Mesenchymal stem cell (in vitro differentiated cells and primary cell): ENCODE data around the gene PHC2.

Experiments used
- DNase-seq: peaks from one replicate; pipeline ENCODE4 v3.0.0-alpha.2; 2013
- H2AFZ ChIP-seq: one replicate; pipeline ENCODE4 v1.6.1; 2013; ENCODE audit warnings: low read depth, mild to moderate bottlenecking, control low read depth, inconsistent platforms, low read length, moderate library complexity
- H2AK5ac ChIP-seq: 2 replicates; pipeline ENCODE4 v1.6.1; 2013; ENCODE audit warnings: low read length, moderate library complexity, mild to moderate bottlenecking, inconsistent platforms; ENCODE audit not compliant: severe bottlenecking
- H2BK120ac ChIP-seq: one replicate; pipeline ENCODE4 v1.6.1; 2013; ENCODE audit warnings: low read depth, mild to moderate bottlenecking, inconsistent platforms, low read length, moderate library complexity
- H2BK12ac ChIP-seq, 2 experiments: one replicate each; pipeline ENCODE4 v1.6.1; 2013; ENCODE audit warnings: inconsistent platforms in 2 of 2, low read length in 2 of 2, mild to moderate bottlenecking in 2 of 2, moderate library complexity in 2 of 2, control low read depth in 1 of 2
- H2BK15ac ChIP-seq: one replicate; pipeline ENCODE4 v1.6.1; 2013; ENCODE audit warnings: mild to moderate bottlenecking, low read depth, inconsistent platforms; ENCODE audit not compliant: poor library complexity, severe bottlenecking
- H2BK5ac ChIP-seq: 2 replicates; pipeline ENCODE4 v1.6.1; 2013; ENCODE audit warnings: low read depth, mild to moderate bottlenecking, low read length, control low read depth, inconsistent platforms; ENCODE audit not compliant: poor library complexity, severe bottlenecking
- H3K14ac ChIP-seq, 2 experiments: one replicate each; pipeline ENCODE4 v1.6.1; 2013; ENCODE audit warnings: inconsistent platforms in 2 of 2, low read length in 2 of 2, control low read depth in 1 of 2, mild to moderate bottlenecking in 1 of 2, moderate library complexity in 1 of 2
- H3K18ac ChIP-seq, 2 experiments: one replicate each; pipeline ENCODE4 v1.6.1; 2013; ENCODE audit warnings: inconsistent platforms in 2 of 2, low read length in 2 of 2, control low read depth in 1 of 2, low read depth in 1 of 2, mild to moderate bottlenecking in 1 of 2
- H3K23ac ChIP-seq, 2 experiments: one replicate each; pipeline ENCODE4 v1.6.1; 2013; ENCODE audit warnings: inconsistent platforms in 2 of 2, low read length in 2 of 2, mild to moderate bottlenecking in 2 of 2, moderate library complexity in 2 of 2, control low read depth in 1 of 2
- H3K27ac ChIP-seq: 2 replicates; pipeline ENCODE4 v1.5.1; 2013; ENCODE audit warnings: mild to moderate bottlenecking, moderate library complexity, low read length, control low read depth, inconsistent platforms; ENCODE audit not compliant: poor library complexity, severe bottlenecking
- H3K27me3 ChIP-seq, 2 experiments: 2 replicates each; pipeline versions ENCODE4 v1.6.1 to v1.7.0; 2013; ENCODE audit warnings: low read length in 2 of 2, mild to moderate bottlenecking in 2 of 2, moderate library complexity in 2 of 2, control low read depth in 1 of 2, inconsistent platforms in 1 of 2; ENCODE audit not compliant: control insufficient read depth in 1 of 2, insufficient read depth in 1 of 2
- H3K36me3 ChIP-seq, 2 experiments: 2 replicates each; pipeline versions ENCODE4 v1.6.1 to v1.7.0; 2013; ENCODE audit warnings: low read length in 2 of 2, control low read depth in 1 of 2, inconsistent platforms in 1 of 2, low read depth in 1 of 2, mild to moderate bottlenecking in 1 of 2; ENCODE audit not compliant: insufficient read depth in 2 of 2, control insufficient read depth in 1 of 2
- H3K4ac ChIP-seq, 2 experiments: one replicate each; pipeline ENCODE4 v1.6.1; 2013; ENCODE audit warnings: inconsistent platforms in 2 of 2, low read length in 2 of 2, mild to moderate bottlenecking in 2 of 2, moderate library complexity in 2 of 2, control low read depth in 1 of 2, low read depth in 1 of 2
- H3K4me1 ChIP-seq: 2 replicates; pipeline ENCODE4 v1.6.1; 2013; ENCODE audit warnings: low read depth, low read length, control low read depth; ENCODE audit not compliant: control insufficient read depth, insufficient read depth
- H3K4me2 ChIP-seq: 2 replicates; pipeline ENCODE4 v1.6.1; 2013; ENCODE audit warnings: low read length, mild to moderate bottlenecking, inconsistent platforms; ENCODE audit not compliant: poor library complexity, severe bottlenecking
- H3K4me3 ChIP-seq, 2 experiments: 2 replicates each; pipeline versions ENCODE4 v1.5.1 to v1.7.0; 2013; ENCODE audit warnings: low read length in 2 of 2, mild to moderate bottlenecking in 2 of 2, control low read depth in 1 of 2, low read depth in 1 of 2; ENCODE audit not compliant: insufficient read depth in 1 of 2
- H3K79me1 ChIP-seq: replicated peaks from 2 replicates; pipeline ENCODE4 v1.6.1; 2013; ENCODE audit warnings: mild to moderate bottlenecking, control low read depth, low read length, inconsistent platforms; ENCODE audit not compliant: poor library complexity, severe bottlenecking
- H3K9ac ChIP-seq: 2 replicates; pipeline ENCODE4 v1.7.0; 2013; ENCODE audit warnings: mild to moderate bottlenecking, low read length, moderate library complexity
- H3K9me3 ChIP-seq: 2 replicates; pipeline ENCODE4 v1.7.0; 2013; ENCODE audit warnings: mild to moderate bottlenecking, low read length; ENCODE audit not compliant: control insufficient read depth
- H4K8ac ChIP-seq: one replicate; pipeline ENCODE4 v1.6.1; 2013; ENCODE audit warnings: inconsistent platforms, mild to moderate bottlenecking, low read length, moderate library complexity
- H4K91ac ChIP-seq: one replicate; pipeline ENCODE4 v1.6.1; 2013; ENCODE audit warnings: mild to moderate bottlenecking, low read length, inconsistent platforms
- WGBS: methylation state at CpG from one replicate; pipeline ENCODE4 v1.1.7; 2013; ENCODE audit warnings: mixed read lengths; 5-methylcytosine and 5-hydroxymethylcytosine counted together

The PHC2 gene

GRCh38 chr1:33337441-33337840 is 93.5 kb downstream of the PHC2 start:
- Histone ChIP-seq H3K4me3 (peak overlapping the region in 1 of 2 experiments; percentile 49), H3K9me3 (no peaks in the 10 kb centered on the region), H3K23ac (peak overlapping the region in 1 of 2 experiments; percentile 83), H3K14ac (peak overlapping the region in 1 of 2 experiments; percentile 26), H2BK12ac (peak overlapping the region; percentile 61 to 80), H3K27ac (peak overlapping the region; percentile 55), H3K4me1 (peaks cover 43% of the 10 kb centered on the region), H3K36me3 (peaks cover 34 to 50% of the 10 kb centered on the region in 2 experiments), H3K79me1 (no peaks in the 10 kb centered on the region), H2AFZ (no peak overlapping the region), H2BK15ac (no peak overlapping the region), H3K27me3 (no peaks in the 10 kb centered on the region), H3K18ac (peak overlapping the region; percentile 81 to 83), H3K4me2 (no peak overlapping the region), H2BK5ac (no peak overlapping the region), H4K8ac (peak overlapping the region; percentile 81), H4K91ac (peak overlapping the region; percentile 31), H2BK120ac (no peak overlapping the region), H2AK5ac (peak overlapping the region; percentile 82), H3K9ac (peak overlapping the region; percentile 80), H3K4ac (peak overlapping the region; percentile 24 to 63)
- WGBS, result 92% methylated on average over 5 of the region's 6 CpGs
- DNase-seq, result no peak

GRCh38 chr1:33336580-33336979 is 94.3 kb downstream of the PHC2 start:
- H2BK5ac ChIP-seq, result no peak overlapping the region
- H3K4ac ChIP-seq, result no peak overlapping the region
- WGBS, result 55% methylated on average over 5 of the region's 9 CpGs

GRCh38 chr1:33335020-33335419 is 95.9 kb downstream of the PHC2 start:
- no peaks in the 10 kb centered on the region for H3K79me1 ChIP-seq
- H3K36me3 ChIP-seq, result peaks cover 48 to 62% of the 10 kb centered on the region in 2 experiments
- no peak overlapping the region for H2AFZ ChIP-seq
- no peak overlapping the region for H4K91ac ChIP-seq
- H4K8ac ChIP-seq, result peak overlapping the region; percentile 24
- no peak overlapping the region for H2BK15ac ChIP-seq
- H3K4me3 ChIP-seq, result peak overlapping the region in 1 of 2 experiments; percentile 55
- 63% methylated on average over 4 of the region's 4 CpGs for WGBS
- H2BK120ac ChIP-seq, result no peak overlapping the region
- no peak overlapping the region for H2BK5ac ChIP-seq
- peaks cover 49% of the 10 kb centered on the region for H3K4me1 ChIP-seq
- no peak overlapping the region for H3K14ac ChIP-seq
- peak overlapping the region; percentile 42 for H3K27ac ChIP-seq
- peak overlapping the region; percentile 83 for H3K9ac ChIP-seq
- H2BK12ac ChIP-seq, result no peak overlapping the region
- H3K4ac ChIP-seq, result peak overlapping the region in 1 of 2 experiments; percentile 60
- no peak overlapping the region for H2AK5ac ChIP-seq
- no peaks in the 10 kb centered on the region for H3K27me3 ChIP-seq
- H3K4me2 ChIP-seq, result no peak overlapping the region
- no peaks in the 10 kb centered on the region for H3K9me3 ChIP-seq
- no peak overlapping the region for H3K18ac ChIP-seq
- H3K23ac ChIP-seq, result no peak overlapping the region
- DNase-seq, result no peak

More at GRCh38 chr1:33336580-33336979, 94.3 kb downstream of the PHC2 start:
- Histone ChIP-seq H4K91ac (peak overlapping the region; percentile 52), H2BK120ac (no peak overlapping the region), H3K14ac (no peak overlapping the region), H3K4me1 (peaks cover 47% of the 10 kb centered on the region), H3K18ac (peak overlapping the region; percentile 91 to 93), H2AK5ac (peak overlapping the region; percentile 23), H3K9me3 (no peaks in the 10 kb centered on the region), H3K27me3 (no peaks in the 10 kb centered on the region), H2BK12ac (peak overlapping the region in 1 of 2 experiments; percentile 70), H3K36me3 (peaks cover 39 to 58% of the 10 kb centered on the region in 2 experiments), H3K79me1 (no peaks in the 10 kb centered on the region), H3K4me2 (no peak overlapping the region), H3K27ac (peak overlapping the region; percentile 53), H2BK15ac (no peak overlapping the region), H2AFZ (no peak overlapping the region), H3K4me3 (no peak overlapping the region), H3K23ac (no peak overlapping the region), H4K8ac (peak overlapping the region; percentile 94), H3K9ac (no peak overlapping the region)
- no peak for DNase-seq

- no peak overlapping the region for H2BK5ac ChIP-seq
- no peak overlapping the region for H4K91ac ChIP-seq
- no peaks in the 10 kb centered on the region for H3K9me3 ChIP-seq
- no peak overlapping the region for H2BK12ac ChIP-seq
- no peak overlapping the region for H2BK120ac ChIP-seq
- H3K9ac ChIP-seq, result peak overlapping the region; percentile 83
- no peak overlapping the region for H2AFZ ChIP-seq
- peak overlapping the region; percentile 35 for H2AK5ac ChIP-seq
- H4K8ac ChIP-seq, result no peak overlapping the region
- no peak overlapping the region for H3K23ac ChIP-seq
- H3K18ac ChIP-seq, result no peak overlapping the region
- peaks cover 52% of the 10 kb centered on the region for H3K4me1 ChIP-seq
- 90% methylated on average over 17 of the region's 17 CpGs for WGBS
- H3K79me1 ChIP-seq, result peaks cover 2% of the 10 kb centered on the region
- H3K36me3 ChIP-seq, result peaks cover 55 to 65% of the 10 kb centered on the region in 2 experiments
- H3K4me2 ChIP-seq, result no peak overlapping the region
- H3K27me3 ChIP-seq, result no peaks in the 10 kb centered on the region
- no peak for DNase-seq
- H3K14ac ChIP-seq, result no peak overlapping the region
- no peak overlapping the region for H2BK15ac ChIP-seq
- H3K4me3 ChIP-seq, result peak overlapping the region in 1 of 2 experiments; percentile 55
- H3K4ac ChIP-seq, result no peak overlapping the region
- peak overlapping the region; percentile 2 for H3K27ac ChIP-seq
These were observed 96.8 kb downstream of the PHC2 start for GRCh38 chr1:33334081-33334552.
